ENCODE data around the gene HSBP1L1. TPM values are rescaled to one million over a fixed set of nuclear protein-coding genes. Genes with fewer than 3 reads are reported as not detected.

The HSBP1L1 gene
- 9.4 TPM for total RNA-seq (ENCODE audit: insufficient read depth, low replicate concordance)

- DNase-seq (ENCODE audit: low spot score): peak; percentile 56
These were observed at the start of gene HSBP1L1 for GRCh38 chr18:79964330-79965118. Gene HSBP1L1, plus strand, starts transcription at chr18:79964643. Its CDS starts 93 bp downstream, at chr18:79964736.

- no peak for DNase-seq (ENCODE audit: low spot score)
These were observed 49.0 kb upstream of the HSBP1L1 start for GRCh38 chr18:79915161-79916127.

- DNase-seq (ENCODE audit: low spot score): no peak
These were observed 48.3 kb upstream of the HSBP1L1 start for GRCh38 chr18:79916128-79916494.

GRCh38 chr18:79916546-79917168 lies 47.8 kb upstream of the HSBP1L1 start:
- DNase-seq (ENCODE audit: low spot score): no peak

- no peak for DNase-seq (ENCODE audit: low spot score)
These were observed 47.1 kb upstream of the HSBP1L1 start for GRCh38 chr18:79917169-79917852.

- DNase-seq (ENCODE audit: low spot score): no peak
These were observed 46.4 kb upstream of the HSBP1L1 start for GRCh38 chr18:79917853-79918614.

- DNase-seq (ENCODE audit: low spot score): no peak
These were observed 45.8 kb upstream of the HSBP1L1 start for GRCh38 chr18:79918615-79919011.

- DNase-seq (ENCODE audit: low spot score): no peak
These were observed 45.4 kb upstream of the HSBP1L1 start for GRCh38 chr18:79919089-79919488.

- no peak for DNase-seq (ENCODE audit: low spot score)
These were observed 42.2 kb upstream of the HSBP1L1 start for GRCh38 chr18:79921984-79922965.

GRCh38 chr18:79922971-79923411 lies 41.5 kb upstream of the HSBP1L1 start:
- no peak for DNase-seq (ENCODE audit: low spot score)

- no peak for DNase-seq (ENCODE audit: low spot score)
These were observed 40.4 kb upstream of the HSBP1L1 start for GRCh38 chr18:79923896-79924585.

GRCh38 chr18:79924814-79925731 lies 39.4 kb upstream of the HSBP1L1 start:
- DNase-seq (ENCODE audit: low spot score): no peak

- no peak for DNase-seq (ENCODE audit: low spot score)
These were observed 38.1 kb upstream of the HSBP1L1 start for GRCh38 chr18:79926306-79926705.

- DNase-seq (ENCODE audit: low spot score): no peak
These were observed 37.5 kb upstream of the HSBP1L1 start for GRCh38 chr18:79926715-79927606.

- DNase-seq (ENCODE audit: low spot score): no peak
These were observed 36.6 kb upstream of the HSBP1L1 start for GRCh38 chr18:79927607-79928562.
